HG03280 (cell line): ENCODE measurements around the gene REXO4.
"Not testable (repeated sequence)": the region's sequence is repeated elsewhere in the genome, so short reads cannot be mapped to it uniquely, and the experiment has no call there.

Experiments used
- ATAC-seq: cut with Tn5 transposase; IDR thresholded peaks from one replicate; pipeline ENCODE4 v1.9.1; 2021; ENCODE audit warnings: mild to moderate bottlenecking, moderate library complexity; ENCODE audit not compliant: unreplicated experiment

REXO4 gene

GRCh38 chr9:133451865-133452264, 34.1 kb upstream of the REXO4 start:
- ATAC-seq = not testable (repeated sequence)

GRCh38 chr9:133449760-133450159, 31.9 kb upstream of the REXO4 start:
- no peak for ATAC-seq

- no peak for ATAC-seq
Observed at GRCh38 chr9:133448487-133448972, 30.7 kb upstream of the REXO4 start.

- ATAC-seq = no peak
Observed at GRCh38 chr9:133445293-133445969, 27.6 kb upstream of the REXO4 start.

GRCh38 chr9:133443982-133444381, 26.2 kb upstream of the REXO4 start:
- no peak for ATAC-seq

- ATAC-seq = no peak
Observed at GRCh38 chr9:133443248-133443647, 25.4 kb upstream of the REXO4 start.

- no peak for ATAC-seq
Observed at GRCh38 chr9:133441571-133441970, 23.8 kb upstream of the REXO4 start.

GRCh38 chr9:133440874-133441273, 23.1 kb upstream of the REXO4 start:
- no peak for ATAC-seq

- ATAC-seq = no peak
Observed at GRCh38 chr9:133439337-133439736, 21.5 kb upstream of the REXO4 start.

- ATAC-seq = no peak
Observed at GRCh38 chr9:133437753-133438531, 20.1 kb upstream of the REXO4 start.

- no peak for ATAC-seq
Observed at GRCh38 chr9:133436681-133437080, 18.9 kb upstream of the REXO4 start.

- no peak for ATAC-seq
Observed at GRCh38 chr9:133433351-133433843, 15.6 kb upstream of the REXO4 start.

GRCh38 chr9:133430244-133430643, 12.4 kb upstream of the REXO4 start:
- ATAC-seq = no peak

GRCh38 chr9:133429641-133430161, 11.9 kb upstream of the REXO4 start:
- no peak for ATAC-seq

- ATAC-seq = no peak
Observed at GRCh38 chr9:133429214-133429613, 11.4 kb upstream of the REXO4 start.

GRCh38 chr9:133428617-133429101, 10.8 kb upstream of the REXO4 start:
- ATAC-seq = no peak

- ATAC-seq = no peak
Observed at GRCh38 chr9:133427658-133428348, 10.0 kb upstream of the REXO4 start.

- ATAC-seq = no peak
Observed at GRCh38 chr9:133426011-133426410, 8.2 kb upstream of the REXO4 start.

- no peak for ATAC-seq
Observed at GRCh38 chr9:133425049-133425632, 7.3 kb upstream of the REXO4 start.

GRCh38 chr9:133424187-133424586, 6.4 kb upstream of the REXO4 start:
- no peak for ATAC-seq

- no peak for ATAC-seq
Observed at GRCh38 chr9:133423216-133423615, 5.4 kb upstream of the REXO4 start.
